ENCODE measurements around the gene ARHGAP18. TPM values are rescaled to one million over a fixed set of nuclear protein-coding genes. Genes with fewer than 3 reads are reported as not detected.
"Not testable (repeated sequence)": the region's sequence is repeated elsewhere in the genome, so short reads cannot be mapped to it uniquely, and the experiment has no call there.

The ARHGAP18 gene
- total and polyA plus RNA-seq, 5 donors from 2014 or later, result 2.2 to 5.4 (median 5.0) TPM

DNA sequence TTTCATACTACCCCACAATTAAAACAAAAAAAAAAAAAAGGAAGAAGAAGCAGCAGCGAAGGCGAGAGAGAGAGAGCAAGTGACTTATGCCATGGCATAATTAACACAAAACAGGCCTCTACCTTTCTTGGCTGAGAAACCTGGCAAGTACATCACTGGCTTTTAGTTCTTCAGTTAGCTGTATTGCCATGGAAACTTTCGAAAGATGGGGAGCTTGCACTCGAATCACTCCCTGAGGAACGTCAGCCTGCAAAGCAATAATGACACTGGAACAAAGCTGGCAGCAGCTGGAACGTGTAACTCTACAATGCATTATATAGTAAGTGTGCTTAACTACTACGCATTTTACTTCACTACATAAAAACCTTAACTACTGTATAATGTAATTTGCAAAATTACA is 126.1 kb downstream of the ARHGAP18 start:
- Histone ChIP-seq H3K9me3 (ENCODE audit: control insufficient read depth in 2 of 2, low read length in 2 of 2) (no peaks in the 10 kb centered on the region), H3K36me3 (ENCODE audit: control insufficient read depth, insufficient read depth, low read length) (no peaks in the 10 kb centered on the region), H3K27me3 (ENCODE audit: control insufficient read depth, insufficient read depth, low read length) (no peaks in the 10 kb centered on the region), H3K4me1 (ENCODE audit: control insufficient read depth, insufficient read depth, low read length, poor library complexity, severe bottlenecking) (no peaks in the 10 kb centered on the region), H3K27ac (ENCODE audit: insufficient read depth, low read length, poor library complexity, severe bottlenecking) (no peak overlapping the region), H3K4me3 (ENCODE audit: low read depth, low read length) (no peak overlapping the region)
- Mint-ChIP-seq H3K36me3 (peaks cover 8% of the 10 kb centered on the region), H3K4me3 (no peak overlapping the region), H3K4me1 (no peaks in the 10 kb centered on the region), H3K27me3 (no peaks in the 10 kb centered on the region), H3K9me3 (peaks cover 0 to 2% (median 0%) of the 10 kb centered on the region in 7 donors), H3K27ac (no peak overlapping the region)
- no peak for DNase-seq
- no peak for ATAC-seq (ENCODE audit: low read depth in 2 of 2)

DNA sequence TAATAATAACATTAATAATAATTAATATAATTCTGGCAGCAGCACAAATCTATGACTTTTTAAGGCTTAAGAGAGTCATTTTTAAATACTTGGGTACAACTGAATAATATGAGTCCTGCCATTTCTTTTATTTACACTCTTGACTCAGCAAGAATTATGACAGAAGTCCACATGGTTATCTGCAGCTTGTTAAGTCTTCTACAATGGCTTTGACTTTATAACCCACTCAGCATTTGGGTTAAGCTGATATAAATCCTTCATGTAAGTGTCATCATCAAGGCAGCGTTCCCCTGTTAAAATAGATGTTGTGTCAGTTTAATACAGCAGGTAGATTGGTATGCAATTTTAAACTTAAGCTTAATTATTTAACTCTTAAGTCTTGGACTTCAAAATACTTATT is 131.7 kb downstream of the ARHGAP18 start:
- Mint-ChIP-seq H3K4me3 (no peak overlapping the region), H3K9me3 (peaks cover 0 to 3% (median 0%) of the 10 kb centered on the region in 7 donors), H3K4me1 (peaks cover 0 to 5% (median 0%) of the 10 kb centered on the region in 4 donors), H3K27ac (no peak overlapping the region), H3K27me3 (no peaks in the 10 kb centered on the region), H3K36me3 (peaks cover 3% of the 10 kb centered on the region)
- Histone ChIP-seq H3K4me3 (ENCODE audit: low read depth, low read length) (no peak overlapping the region), H3K4me1 (ENCODE audit: control insufficient read depth, insufficient read depth, low read length, poor library complexity, severe bottlenecking) (no peaks in the 10 kb centered on the region), H3K9me3 (ENCODE audit: control insufficient read depth in 2 of 2, low read length in 2 of 2) (no peaks in the 10 kb centered on the region), H3K27me3 (ENCODE audit: control insufficient read depth, insufficient read depth, low read length) (no peaks in the 10 kb centered on the region), H3K36me3 (ENCODE audit: control insufficient read depth, insufficient read depth, low read length) (no peaks in the 10 kb centered on the region), H3K27ac (ENCODE audit: insufficient read depth, low read length, poor library complexity, severe bottlenecking) (no peak overlapping the region)
- DNase-seq (no peak), ATAC-seq (ENCODE audit: low read depth in 2 of 2) (no peak)

DNA sequence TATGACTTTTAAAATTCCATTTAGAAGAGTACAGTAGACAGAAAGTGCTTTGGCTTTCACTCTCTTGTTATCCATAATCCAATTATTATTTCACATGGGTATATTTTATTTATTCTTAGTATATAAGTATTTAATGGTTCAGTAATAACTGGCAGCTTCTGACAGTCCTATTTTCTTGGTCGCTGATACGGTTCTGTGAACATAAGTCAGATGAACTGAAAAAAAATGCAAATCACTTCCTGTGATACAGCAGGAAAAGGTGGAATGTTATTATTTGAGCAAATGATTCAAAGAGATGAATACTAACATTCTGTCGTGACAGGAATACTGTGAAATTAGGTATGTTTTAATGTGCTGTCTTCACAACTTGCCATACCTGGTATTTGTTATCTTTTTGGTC is 132.3 kb downstream of the ARHGAP18 start:
- no peaks in the 10 kb centered on the region for H3K9me3 ChIP-seq (ENCODE audit: control insufficient read depth in 2 of 2, low read length in 2 of 2)
- no peaks in the 10 kb centered on the region for H3K27me3 Mint-ChIP-seq
- ATAC-seq (ENCODE audit: low read depth in 2 of 2), result no peak

DNA sequence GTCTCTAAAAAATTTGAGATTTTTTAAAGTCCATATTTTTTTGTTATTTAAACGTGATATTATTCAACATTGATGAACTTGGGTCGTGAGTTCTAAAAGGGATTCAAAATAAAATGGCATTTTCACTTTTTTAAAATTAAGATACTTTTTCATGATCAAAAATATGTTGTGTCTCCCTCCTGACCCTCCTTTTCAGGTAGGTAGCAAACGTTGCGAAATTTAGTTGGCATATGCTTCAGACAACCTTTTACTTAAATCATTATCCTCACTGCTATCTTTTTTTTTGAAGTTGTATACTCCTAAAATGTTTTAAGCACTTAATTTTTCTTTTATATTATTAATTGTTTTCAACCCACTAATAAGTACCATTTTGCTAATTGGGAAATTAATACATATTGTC is 133.5 kb downstream of the ARHGAP18 start:
- H3K4me1 ChIP-seq (ENCODE audit: control insufficient read depth, insufficient read depth, low read length, poor library complexity, severe bottlenecking), result no peaks in the 10 kb centered on the region
- H3K27ac Mint-ChIP-seq, result no peak overlapping the region
- ATAC-seq (ENCODE audit: low read depth in 2 of 2) (no peak), DNase-seq (no peak)
- no peak overlapping the region for H3K4me3 Mint-ChIP-seq
- H3K36me3 ChIP-seq (ENCODE audit: control insufficient read depth, insufficient read depth, low read length), result no peaks in the 10 kb centered on the region
- H3K36me3 Mint-ChIP-seq, result peaks cover 3% of the 10 kb centered on the region
- no peak overlapping the region for H3K4me3 ChIP-seq (ENCODE audit: low read depth, low read length)
- peaks cover 0 to 6% (median 1%) of the 10 kb centered on the region in 7 donors for H3K9me3 Mint-ChIP-seq
- peaks cover 0 to 5% (median 0%) of the 10 kb centered on the region in 4 donors for H3K4me1 Mint-ChIP-seq
- H3K27me3 ChIP-seq (ENCODE audit: control insufficient read depth, insufficient read depth, low read length), result no peaks in the 10 kb centered on the region
- peaks cover 7% of the 10 kb centered on the region for H3K27me3 Mint-ChIP-seq
- no peaks in the 10 kb centered on the region for H3K9me3 ChIP-seq (ENCODE audit: control insufficient read depth in 2 of 2, low read length in 2 of 2)
- H3K27ac ChIP-seq (ENCODE audit: insufficient read depth, low read length, poor library complexity, severe bottlenecking), result no peak overlapping the region

More for the DNA sequence above, 132.3 kb downstream of the ARHGAP18 start:
- H3K27ac Mint-ChIP-seq, result no peak overlapping the region
- peaks cover 0 to 4% (median 0%) of the 10 kb centered on the region in 7 donors for H3K9me3 Mint-ChIP-seq
- no peak for DNase-seq
- H3K27ac ChIP-seq (ENCODE audit: insufficient read depth, low read length, poor library complexity, severe bottlenecking), result no peak overlapping the region
- peaks cover 0 to 5% (median 0%) of the 10 kb centered on the region in 4 donors for H3K4me1 Mint-ChIP-seq
- H3K36me3 ChIP-seq (ENCODE audit: control insufficient read depth, insufficient read depth, low read length), result no peaks in the 10 kb centered on the region
- no peak overlapping the region for H3K4me3 Mint-ChIP-seq
- no peak overlapping the region for H3K4me3 ChIP-seq (ENCODE audit: low read depth, low read length)
- peaks cover 3% of the 10 kb centered on the region for H3K36me3 Mint-ChIP-seq
- H3K4me1 ChIP-seq (ENCODE audit: control insufficient read depth, insufficient read depth, low read length, poor library complexity, severe bottlenecking), result no peaks in the 10 kb centered on the region
- H3K27me3 ChIP-seq (ENCODE audit: control insufficient read depth, insufficient read depth, low read length), result no peaks in the 10 kb centered on the region

DNA sequence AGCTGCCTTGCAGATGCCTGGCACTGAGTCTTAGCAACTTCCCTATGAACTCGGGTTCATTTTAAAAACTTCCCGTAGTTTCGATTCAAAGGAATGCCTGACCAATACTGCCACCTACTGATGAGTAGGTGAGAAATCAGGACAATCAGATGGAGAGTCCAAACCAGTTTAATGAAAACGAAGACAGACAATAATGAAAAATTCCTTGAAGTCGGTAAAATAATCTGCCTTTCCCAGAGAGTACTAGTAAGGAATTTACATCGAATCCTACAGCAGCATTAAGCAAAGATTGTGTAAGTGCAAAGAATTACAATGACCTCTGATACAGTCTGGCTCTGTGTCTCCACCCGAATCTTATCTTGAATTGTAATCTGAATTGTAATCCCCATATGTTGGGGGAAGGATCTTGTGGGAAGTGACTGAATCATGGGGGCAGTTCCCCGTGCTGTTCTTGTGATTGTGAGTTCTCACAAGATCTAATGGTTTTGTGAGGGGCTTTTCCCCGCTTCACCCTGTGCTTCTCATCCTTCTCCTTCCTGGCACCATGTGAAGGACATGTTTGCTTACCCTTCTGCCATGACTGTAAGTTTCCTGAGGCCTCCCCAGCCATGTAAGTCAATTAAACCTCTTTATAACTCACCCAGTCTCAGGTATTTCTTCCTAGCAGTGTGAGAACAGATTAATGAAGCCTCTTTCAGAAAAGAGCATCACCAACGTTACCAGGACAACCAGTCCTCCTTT is 134.4 kb downstream of the ARHGAP18 start:
- H3K27me3 Mint-ChIP-seq, result peaks cover 7% of the 10 kb centered on the region
- H3K4me1 Mint-ChIP-seq, result peaks cover 0 to 5% (median 0%) of the 10 kb centered on the region in 4 donors
- peak overlapping the region in 3 of 4 donors; percentile 21 to 41 (median 33) for H3K4me3 Mint-ChIP-seq
- Histone ChIP-seq H3K27ac (ENCODE audit: insufficient read depth, low read length, poor library complexity, severe bottlenecking) (no peak overlapping the region), H3K4me3 (ENCODE audit: low read depth, low read length) (peak overlapping the region; percentile 64), H3K27me3 (ENCODE audit: control insufficient read depth, insufficient read depth, low read length) (no peaks in the 10 kb centered on the region), H3K4me1 (ENCODE audit: control insufficient read depth, insufficient read depth, low read length, poor library complexity, severe bottlenecking) (no peaks in the 10 kb centered on the region), H3K9me3 (ENCODE audit: control insufficient read depth in 2 of 2, low read length in 2 of 2) (no peaks in the 10 kb centered on the region), H3K36me3 (ENCODE audit: control insufficient read depth, insufficient read depth, low read length) (no peaks in the 10 kb centered on the region)
- DNase-seq, result peak in 1 of 3 donors; percentile 11
- no peak for ATAC-seq (ENCODE audit: low read depth in 2 of 2)
- H3K27ac Mint-ChIP-seq, result no peak overlapping the region
- peaks cover 5% of the 10 kb centered on the region for H3K36me3 Mint-ChIP-seq
- peaks cover 0 to 13% (median 4%) of the 10 kb centered on the region in 7 donors for H3K9me3 Mint-ChIP-seq

DNA sequence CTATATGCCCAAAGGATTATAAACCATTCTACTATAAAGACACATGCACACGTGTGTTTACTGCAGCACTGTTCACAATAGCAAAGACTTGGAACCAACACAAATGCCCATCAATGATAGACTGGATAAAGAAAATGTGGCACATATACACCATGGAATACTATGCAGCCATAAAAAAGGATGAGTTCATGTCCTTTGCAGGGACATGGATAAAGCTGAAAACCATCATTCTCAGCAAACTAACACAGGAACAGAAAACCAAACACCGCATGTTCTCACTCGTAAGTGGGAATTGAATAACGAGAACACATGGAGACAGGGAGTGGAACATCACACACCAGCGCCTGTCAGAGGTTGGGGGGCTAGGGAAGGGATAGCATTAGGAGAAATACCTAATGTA is 135.4 kb downstream of the ARHGAP18 start:
- H3K27me3 ChIP-seq (ENCODE audit: control insufficient read depth, insufficient read depth, low read length); ATAC-seq (ENCODE audit: low read depth in 2 of 2); H3K36me3 ChIP-seq (ENCODE audit: control insufficient read depth, insufficient read depth, low read length); H3K4me1 Mint-ChIP-seq; H3K4me3 ChIP-seq (ENCODE audit: low read depth, low read length); DNase-seq; H3K27me3 Mint-ChIP-seq; H3K36me3 Mint-ChIP-seq; H3K9me3 ChIP-seq (ENCODE audit: control insufficient read depth in 2 of 2, low read length in 2 of 2); H3K4me1 ChIP-seq (ENCODE audit: control insufficient read depth, insufficient read depth, low read length, poor library complexity, severe bottlenecking); H3K27ac ChIP-seq (ENCODE audit: insufficient read depth, low read length, poor library complexity, severe bottlenecking); H3K27ac Mint-ChIP-seq: not testable (repeated sequence)
- H3K4me3 Mint-ChIP-seq, result peak overlapping the region in 1 of 4 donors; percentile 33
- peaks cover 0 to 17% (median 5%) of the 10 kb centered on the region in 7 donors for H3K9me3 Mint-ChIP-seq

DNA sequence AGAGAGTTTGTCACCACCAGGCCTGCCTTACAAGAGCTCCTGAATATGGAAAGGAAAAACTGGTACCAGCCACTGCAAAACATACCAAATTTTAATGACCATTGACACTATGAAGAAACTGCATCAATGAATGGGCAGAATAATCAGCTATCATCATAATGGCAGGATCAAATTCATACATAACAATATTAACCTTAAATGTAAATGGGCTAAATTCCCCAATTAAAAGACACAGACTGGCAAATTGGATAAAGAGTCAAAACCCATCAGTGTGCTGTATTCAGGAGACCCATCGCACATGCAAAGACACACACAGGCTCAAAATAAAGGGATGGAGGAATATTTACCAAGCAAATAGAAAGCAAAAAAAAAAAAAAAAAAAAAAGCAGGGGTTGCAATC is 139.0 kb downstream of the ARHGAP18 start:
- not testable (repeated sequence) for H3K4me3 ChIP-seq (ENCODE audit: low read depth, low read length); H3K4me1 Mint-ChIP-seq; DNase-seq; H3K27ac Mint-ChIP-seq; H3K27ac ChIP-seq (ENCODE audit: insufficient read depth, low read length, poor library complexity, severe bottlenecking); H3K36me3 ChIP-seq (ENCODE audit: control insufficient read depth, insufficient read depth, low read length); H3K36me3 Mint-ChIP-seq; H3K27me3 ChIP-seq (ENCODE audit: control insufficient read depth, insufficient read depth, low read length); H3K9me3 ChIP-seq (ENCODE audit: control insufficient read depth in 2 of 2, low read length in 2 of 2); H3K4me3 Mint-ChIP-seq; ATAC-seq (ENCODE audit: low read depth in 2 of 2); H3K27me3 Mint-ChIP-seq; H3K4me1 ChIP-seq (ENCODE audit: control insufficient read depth, insufficient read depth, low read length, poor library complexity, severe bottlenecking)
- H3K9me3 Mint-ChIP-seq, result peaks cover 0 to 17% (median 5%) of the 10 kb centered on the region in 7 donors

DNA sequence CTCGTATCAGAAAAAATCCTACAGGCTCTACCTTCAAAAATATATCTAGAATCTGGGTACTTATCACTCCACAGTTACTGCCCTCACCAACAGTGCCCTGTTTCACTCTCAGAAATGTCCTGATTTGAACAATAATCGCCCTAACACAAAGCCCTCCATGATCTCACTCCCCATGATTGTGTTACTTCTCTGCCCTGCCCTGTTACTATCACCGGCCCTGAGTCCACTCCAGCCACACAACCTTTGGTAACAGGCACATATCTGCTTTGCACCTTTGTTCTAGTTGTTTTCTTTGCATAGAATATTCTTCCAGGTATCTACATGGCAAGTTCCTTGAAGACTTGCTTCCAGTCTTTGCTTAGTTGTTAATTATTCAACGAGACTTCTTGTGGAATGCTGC is 142.0 kb downstream of the ARHGAP18 start:
- H3K4me1 Mint-ChIP-seq, result no peaks in the 10 kb centered on the region
- peaks cover 0 to 17% (median 5%) of the 10 kb centered on the region in 7 donors for H3K9me3 Mint-ChIP-seq
- no peaks in the 10 kb centered on the region for H3K4me1 ChIP-seq (ENCODE audit: control insufficient read depth, insufficient read depth, low read length, poor library complexity, severe bottlenecking)
- no peak overlapping the region for H3K27ac ChIP-seq (ENCODE audit: insufficient read depth, low read length, poor library complexity, severe bottlenecking)
- H3K4me3 ChIP-seq (ENCODE audit: low read depth, low read length), result no peak overlapping the region
- no peak overlapping the region for H3K4me3 Mint-ChIP-seq
- peaks cover 9% of the 10 kb centered on the region for H3K36me3 Mint-ChIP-seq
- DNase-seq, result no peak
- H3K27me3 ChIP-seq (ENCODE audit: control insufficient read depth, insufficient read depth, low read length), result no peaks in the 10 kb centered on the region
- no peak for ATAC-seq (ENCODE audit: low read depth in 2 of 2)
- no peaks in the 10 kb centered on the region for H3K36me3 ChIP-seq (ENCODE audit: control insufficient read depth, insufficient read depth, low read length)
- H3K9me3 ChIP-seq (ENCODE audit: control insufficient read depth in 2 of 2, low read length in 2 of 2), result no peaks in the 10 kb centered on the region
- peaks cover 7% of the 10 kb centered on the region for H3K27me3 Mint-ChIP-seq
- H3K27ac Mint-ChIP-seq, result no peak overlapping the region
